CD4-positive, alpha-beta T cell (primary cell): ENCODE measurements around the gene PTH2. TPM values are rescaled to one million over a fixed set of nuclear protein-coding genes. Genes with fewer than 3 reads are reported as not detected.

Experiments
- ATAC-seq: fragments of 200-7000 bp; cut with Tn5 transposase; one replicate; pipeline ENCODE4 v1.10.0; 2022; ENCODE audit warnings: mild to moderate bottlenecking; ENCODE audit not compliant: poor library complexity
- CTCF ChIA-PET: fragments of 350-600 bp; sonication (Branson Sonifier 250); formaldehyde crosslinking; loops from one replicate; lab custom pipeline; 2021; ENCODE audit warnings: antibody characterized with exemption, inconsistent platforms; lab: Charles Lee
- POLR2A ChIA-PET: fragments of 350-600 bp; sonication (Branson Sonifier 250); formaldehyde crosslinking; loops from one replicate; lab custom pipeline; 2021; ENCODE audit warnings: antibody characterized with exemption, inconsistent platforms; lab: Charles Lee
- DNase-seq, 14 experiments: peaks; one replicate each; pipeline ENCODE4 v3.0.0-alpha.2; 2013 to 2020; ENCODE audit warnings: mixed read lengths in 2 of 14
- H3K27ac ChIP-seq, 2 donors: one replicate each; pipeline versions ENCODE4 v1.5.1 to v1.7.0; 2013; ENCODE audit warnings: low read length in 2 of 2, low read depth in 1 of 2, mild to moderate bottlenecking in 1 of 2
- H3K27me3 ChIP-seq, 2 experiments: 1 replicate in 1 of 2; 2 replicates in 1 of 2; pipeline versions ENCODE4 v1.6.1 to v1.7.0; 2013; ENCODE audit warnings: low read length in 2 of 2, control low read depth in 1 of 2, mild to moderate bottlenecking in 1 of 2, moderate library complexity in 1 of 2; ENCODE audit not compliant: insufficient read depth in 2 of 2, control insufficient read depth in 1 of 2
- H3K36me3 ChIP-seq: one replicate; pipeline ENCODE4 v1.6.1; 2013; ENCODE audit warnings: low read length, control low read depth; ENCODE audit not compliant: insufficient read depth
- H3K4me1 ChIP-seq: one replicate; pipeline ENCODE4 v1.6.1; 2013; ENCODE audit warnings: low read length, control low read depth; ENCODE audit not compliant: insufficient read depth
- H3K4me3 ChIP-seq: one replicate; pipeline ENCODE4 v1.5.1; 2013; ENCODE audit warnings: mild to moderate bottlenecking, low read length, moderate library complexity
- H3K9me3 ChIP-seq, 2 experiments: 1 replicate in 1 of 2; 2 replicates in 1 of 2; pipeline versions ENCODE4 v1.6.1 to v1.7.0; 2013; ENCODE audit warnings: low read length in 2 of 2, mild to moderate bottlenecking in 2 of 2, control low read depth in 1 of 2, moderate library complexity in 1 of 2; ENCODE audit not compliant: control insufficient read depth in 1 of 2, insufficient read depth in 1 of 2
- H3K27ac Mint-ChIP-seq: one replicate; pipeline ENCODE4 v1.8.0; 2020; ENCODE audit warnings: mixed read lengths
- H3K27me3 Mint-ChIP-seq: one replicate; pipeline ENCODE4 v1.8.0; 2021; ENCODE audit warnings: mixed read lengths
- H3K36me3 Mint-ChIP-seq: one replicate; pipeline ENCODE4 v1.8.0; 2021; ENCODE audit warnings: low read depth, mixed read lengths
- H3K4me1 Mint-ChIP-seq: one replicate; pipeline ENCODE4 v1.8.0; 2021; ENCODE audit warnings: low read depth, mixed read lengths
- H3K4me3 Mint-ChIP-seq: one replicate; pipeline ENCODE4 v1.8.0; 2020; ENCODE audit warnings: mild to moderate bottlenecking, mixed read lengths
- H3K9me3 Mint-ChIP-seq: one replicate; pipeline ENCODE4 v1.8.0; 2020; ENCODE audit warnings: mixed read lengths
- CTCF ChIP-seq: fragments of 200-600 bp; IDR thresholded peaks from one replicate; pipeline ENCODE4 v1.8.0; 2022; ENCODE audit warnings: antibody characterized with exemption, mild to moderate bottlenecking
- intact Hi-C, 2 experiments: fragments of 100-400 bp; cut with DNase I in 1 of 2; cut with micrococcal nuclease in 1 of 2; formaldehyde crosslinking; loops; one replicate each; pipeline versions ENCODE4 v1.15.1 to v1.9.0; 2023 to 2025; cut with DNase I, micrococcal nuclease
- polyA plus RNA-seq, 2 donors: library from polyadenylated mRNA; unstranded; fragments of 120-200 nt; gene quantifications; one replicate each; pipeline ENCODE4 v1.2.1, GENCODE V29; 2013
- total RNA-seq, 174 experiments: library from RNA in 2 of 174; stranded (reverse) in 2 of 174; gene quantifications; one replicate each; pipeline ENCODE4 v1.2.3 and lab custom pipeline; 2021 to 2026

Gene PTH2
- total RNA-seq (not detected), total RNA-seq (lab: John Stamatoyannopoulos, UW) (0 to 0.06 (median 0) reads per million in 172 experiments)
- polyA plus RNA-seq (2013, experiment 1 of 2), result not detected
- polyA plus RNA-seq (2013, experiment 2 of 2), result not detected

- no peak for TF ChIP-seq CTCF
- H3K4me1 ChIP-seq, result peaks cover 61% of the 10 kb centered on the region
- H3K9me3 Mint-ChIP-seq, result no peaks in the 10 kb centered on the region
- DNase-seq (no peak), ATAC-seq (no peak)
- H3K36me3 ChIP-seq, result no peaks in the 10 kb centered on the region
- H3K27ac Mint-ChIP-seq, result peak within 1 kb of the TSS; percentile 3
- peak within 1 kb of the TSS; percentile 85 for H3K4me3 Mint-ChIP-seq
- H3K4me1 Mint-ChIP-seq, result peaks cover 68% of the 10 kb centered on the region
- H3K9me3 ChIP-seq, result peaks cover 0 to 32% of the 10 kb centered on the region in 2 experiments
- H3K27ac ChIP-seq, result no peak within 1 kb of the TSS
- H3K27me3 ChIP-seq, result peaks cover 82 to 96% of the 10 kb centered on the region in 2 experiments
- ChIA-PET POLR2A (interaction anchor here (0.8 kb wide), 1 partner anchor 343 kb away, joined by 3 read pairs; no protein-coding TSS in a partner anchor), CTCF (interaction anchor here (0.8 kb wide), 1 partner anchor 47 kb away, joined by 4 read pairs; no protein-coding TSS in a partner anchor)
- H3K4me3 ChIP-seq, result peak within 1 kb of the TSS; percentile 30
- H3K27me3 Mint-ChIP-seq, result peaks cover 94% of the 10 kb centered on the region
- intact Hi-C loops, result loop anchor here in 1 of 2 experiments (2.0 kb wide), 1 partner anchor 15 kb away; no protein-coding TSS in a partner anchor
- no peaks in the 10 kb centered on the region for H3K36me3 Mint-ChIP-seq
Observed at GRCh38 chr19:49423071-49423984, at the start of gene PTH2. TSS of gene PTH2 (minus strand) at chr19:49423441. CDS start at chr19:49423339, 102 bp downstream.

GRCh38 chr19:49472936-49473335 lies 49.7 kb upstream of the PTH2 start:
- Mint-ChIP-seq H3K4me3 (peak overlapping the region; percentile 100), H3K9me3 (no peaks in the 10 kb centered on the region), H3K4me1 (peaks cover 64% of the 10 kb centered on the region), H3K36me3 (peaks cover 39% of the 10 kb centered on the region), H3K27ac (peak overlapping the region; percentile 98), H3K27me3 (no peaks in the 10 kb centered on the region)
- intact Hi-C loops, result loop anchor here in 1 of 2 experiments (10.0 kb wide), 1 partner anchor 202 kb away; the partner anchor contains the start of gene PRMT1
- H3K9me3 ChIP-seq, result no peaks in the 10 kb centered on the region
- DNase-seq (peak in 2 of 14 experiments; percentile 35 to 49), ATAC-seq (no peak)
- CTCF ChIA-PET, result interaction anchor here (0.9 to 3.1 kb wide), 8 partner anchors 22 to 192 kb away, joined by 3 to 20 read pairs (median 4); partner anchors contain the start of genes BCL2L12, IRF3 and PIH1D1
- TF ChIP-seq CTCF, result no peak
- H3K27me3 ChIP-seq, result no peaks in the 10 kb centered on the region
- H3K4me3 ChIP-seq, result no peak overlapping the region
- H3K4me1 ChIP-seq, result peaks cover 79% of the 10 kb centered on the region
- H3K27ac ChIP-seq, result peak overlapping the region; percentile 53 to 98
- POLR2A ChIA-PET, result interaction anchor here (0.7 to 6.4 kb wide), 11 partner anchors 14 to 1693 kb away, joined by 3 to 120 read pairs (median 3); partner anchors contain the start of genes ALDH16A1, PIH1D1, RPL13A and RRAS
- peaks cover 20% of the 10 kb centered on the region for H3K36me3 ChIP-seq

GRCh38 chr19:49470615-49470978 lies 47.4 kb upstream of the PTH2 start:
- Histone ChIP-seq H3K4me3 (no peak overlapping the region), H3K9me3 (no peaks in the 10 kb centered on the region), H3K27me3 (no peaks in the 10 kb centered on the region), H3K27ac (peak overlapping the region; percentile 86 to 96), H3K4me1 (peaks cover 83% of the 10 kb centered on the region), H3K36me3 (peaks cover 15% of the 10 kb centered on the region)
- H3K4me1 Mint-ChIP-seq, result peaks cover 54% of the 10 kb centered on the region
- H3K27me3 Mint-ChIP-seq, result no peaks in the 10 kb centered on the region
- H3K27ac Mint-ChIP-seq, result peak overlapping the region; percentile 98
- CTCF ChIA-PET, result interaction anchor here (0.6 to 2.4 kb wide), 25 partner anchors 13 to 245 kb away, joined by 3 to 24 read pairs (median 4); partner anchors contain the start of genes ALDH16A1, GFY, PIH1D1 and RPS11
- DNase-seq (no peak), ATAC-seq (no peak)
- intact Hi-C loops, result loop anchor here in 1 of 2 experiments (1.0 to 10.0 kb wide), 4 partner anchors 27 to 244 kb away; partner anchors contain the start of gene PRMT1
- no peaks in the 10 kb centered on the region for H3K9me3 Mint-ChIP-seq
- POLR2A ChIA-PET, result interaction anchor here (0.6 to 6.4 kb wide), 13 partner anchors 13 to 207 kb away, joined by 3 to 120 read pairs (median 5); partner anchors contain the start of genes ALDH16A1, KASH5, PIH1D1 and PRMT1
- peaks cover 21% of the 10 kb centered on the region for H3K36me3 Mint-ChIP-seq
- H3K4me3 Mint-ChIP-seq, result peak overlapping the region; percentile 79
- no peak for TF ChIP-seq CTCF
